Keratinocyte (primary cell): Measurements from ENCODE around the gene PXYLP1. TPM values are rescaled to one million over a fixed set of nuclear protein-coding genes. Genes with fewer than 3 reads are reported as not detected.

ENCODE experiments used
- DNase-seq: peaks from one replicate; pipeline ENCODE4 v3.0.0-alpha.2; 2011; ENCODE audit warnings: low read depth, missing footprints, low spot score
- FAIRE-seq: peaks from 2 replicates; lab custom pipeline; 2011; peaks lifted over from hg19 to GRCh38; lab: Jason Lieb, UNC
- H2AFZ ChIP-seq: 2 replicates; pipeline ENCODE4 v1.6.0; 2012; ENCODE audit warnings: low read length, control low read depth, inconsistent platforms; ENCODE audit not compliant: control insufficient read depth
- H3K27ac ChIP-seq: 2 replicates; pipeline ENCODE4 v1.5.1; 2011; ENCODE audit warnings: low read length; ENCODE audit not compliant: control insufficient read depth, insufficient read depth
- H3K27me3 ChIP-seq: 3 replicates; pipeline ENCODE4 v1.6.0; 2011; ENCODE audit warnings: low read length; ENCODE audit not compliant: control insufficient read depth, insufficient read depth; ENCODE audit errors: extremely low read depth
- H3K36me3 ChIP-seq, 2 experiments: 2 replicates in 1 of 2; 3 replicates in 1 of 2; pipeline ENCODE4 v1.5.1; 2011; ENCODE audit warnings: low read length in 2 of 2, mild to moderate bottlenecking in 1 of 2; ENCODE audit not compliant: control insufficient read depth in 2 of 2, insufficient read depth in 2 of 2; ENCODE audit errors: extremely low read depth in 1 of 2
- H3K4me1 ChIP-seq: 3 replicates; pipeline ENCODE4 v1.5.1; 2011; ENCODE audit warnings: low read length; ENCODE audit not compliant: control insufficient read depth, insufficient read depth; ENCODE audit errors: extremely low read depth
- H3K4me2 ChIP-seq: 3 replicates; pipeline ENCODE4 v1.6.0; 2011; ENCODE audit warnings: low read depth, low read length; ENCODE audit not compliant: control insufficient read depth, insufficient read depth; ENCODE audit errors: extremely low read depth
- H3K4me3 ChIP-seq, 3 experiments: fragments of 200-600 bp in 1 of 3; sonication (generic) in 1 of 3; 2 replicates in 2 of 3; 3 replicates in 1 of 3; pipeline ENCODE4 v1.5.1; 2011 to 2016; ENCODE audit warnings: low read length in 3 of 3, mild to moderate bottlenecking in 3 of 3, control low read depth in 2 of 3, inconsistent platforms in 1 of 3, low read depth in 1 of 3, mixed read lengths in 1 of 3, mixed run types in 1 of 3, moderate library complexity in 1 of 3; ENCODE audit not compliant: control insufficient read depth in 2 of 3, insufficient read depth in 2 of 3; ENCODE audit errors: extremely low read depth in 1 of 3
- H3K79me2 ChIP-seq: 2 replicates; pipeline ENCODE4 v1.6.0; 2012; ENCODE audit warnings: low read length; ENCODE audit not compliant: control insufficient read depth, insufficient read depth
- H3K9ac ChIP-seq: 3 replicates; pipeline ENCODE4 v1.6.0; 2011; ENCODE audit warnings: low read length; ENCODE audit not compliant: control insufficient read depth, insufficient read depth; ENCODE audit errors: extremely low read depth
- H3K9me1 ChIP-seq: 3 replicates; pipeline ENCODE4 v1.6.0; 2011; ENCODE audit warnings: low read length; ENCODE audit not compliant: control insufficient read depth, insufficient read depth; ENCODE audit errors: extremely low read depth
- H3K9me3 ChIP-seq: 2 replicates; pipeline ENCODE4 v1.5.1; 2012; ENCODE audit warnings: low read depth, low read length; ENCODE audit not compliant: control insufficient read depth
- H4K20me1 ChIP-seq: 3 replicates; pipeline ENCODE4 v1.6.0; 2011; ENCODE audit warnings: low read length; ENCODE audit not compliant: control insufficient read depth, insufficient read depth; ENCODE audit errors: extremely low read depth
- EZH2 ChIP-seq: IDR thresholded peaks from one replicate; pipeline ENCODE4 v1.6.1; 2012; ENCODE audit warnings: inconsistent platforms, mild to moderate bottlenecking, low read length, moderate library complexity
- dilution Hi-C: fragments of 300-500 bp; cut with MboI; formaldehyde crosslinking; loops from one replicate; pipeline ENCODE4 v1.7.0; 2020; ENCODE audit warnings: low sequenced_read_pairs; ENCODE audit not compliant: extremely low pct_ligation_motif_present
- polyA plus RNA-seq, 5 experiments: library from polyadenylated mRNA; depleted of rRNA in 3 of 5; stranded (reverse) in 3 of 5; stranded (forward) in 1 of 5; unstranded in 1 of 5; fragments of >200 nt; gene quantifications; 1 replicate in 1 of 5; 2 replicates in 3 of 5; 3 replicates in 1 of 5; pipeline versions ENCODE4 v1.2.1 to v1.2.3, GENCODE V29; 2011 to 2012; ENCODE audit warnings: missing spikeins in 2 of 5, low read depth in 1 of 5, low replicate concordance in 1 of 5
- TF ChIP-seq, protein P1 (sequence below), 3 experiments: IDR thresholded peaks in 1 of 3; conservative IDR thresholded peaks in 1 of 3; optimal IDR thresholded peaks in 1 of 3; 2 replicates in 2 of 3; 3 replicates in 1 of 3; pipeline versions ENCODE3 to v1.5.1; 2011; ENCODE audit warnings: low read length in 3 of 3, mild to moderate bottlenecking in 3 of 3, moderate library complexity in 2 of 3, control low read depth in 1 of 3, inconsistent platforms in 1 of 3; ENCODE audit not compliant: insufficient read depth in 2 of 3; ENCODE audit errors: extremely low read depth in 1 of 3

PXYLP1 gene
- polyA plus RNA-seq, 1 donor (not counting 4 experiments of a cell fraction or from before 2014, with no cell fraction given), result 3.0 TPM

- Histone ChIP-seq H3K4me2 (no peak overlapping the region), H3K27me3 (no peaks in the 10 kb centered on the region), H2AFZ (no peak overlapping the region), H3K27ac (no peak overlapping the region), H4K20me1 (no peaks in the 10 kb centered on the region), H3K9me3 (no peaks in the 10 kb centered on the region), H3K4me1 (no peaks in the 10 kb centered on the region), H3K9me1 (no peaks in the 10 kb centered on the region), H3K9ac (no peak overlapping the region), H3K36me3 (no peaks in the 10 kb centered on the region), H3K79me2 (no peaks in the 10 kb centered on the region), H3K4me3 (no peak overlapping the region)
- DNase-seq (no peak), FAIRE-seq (no peak)
- no peak for TF ChIP-seq EZH2
- TF ChIP-seq, protein P1, sequence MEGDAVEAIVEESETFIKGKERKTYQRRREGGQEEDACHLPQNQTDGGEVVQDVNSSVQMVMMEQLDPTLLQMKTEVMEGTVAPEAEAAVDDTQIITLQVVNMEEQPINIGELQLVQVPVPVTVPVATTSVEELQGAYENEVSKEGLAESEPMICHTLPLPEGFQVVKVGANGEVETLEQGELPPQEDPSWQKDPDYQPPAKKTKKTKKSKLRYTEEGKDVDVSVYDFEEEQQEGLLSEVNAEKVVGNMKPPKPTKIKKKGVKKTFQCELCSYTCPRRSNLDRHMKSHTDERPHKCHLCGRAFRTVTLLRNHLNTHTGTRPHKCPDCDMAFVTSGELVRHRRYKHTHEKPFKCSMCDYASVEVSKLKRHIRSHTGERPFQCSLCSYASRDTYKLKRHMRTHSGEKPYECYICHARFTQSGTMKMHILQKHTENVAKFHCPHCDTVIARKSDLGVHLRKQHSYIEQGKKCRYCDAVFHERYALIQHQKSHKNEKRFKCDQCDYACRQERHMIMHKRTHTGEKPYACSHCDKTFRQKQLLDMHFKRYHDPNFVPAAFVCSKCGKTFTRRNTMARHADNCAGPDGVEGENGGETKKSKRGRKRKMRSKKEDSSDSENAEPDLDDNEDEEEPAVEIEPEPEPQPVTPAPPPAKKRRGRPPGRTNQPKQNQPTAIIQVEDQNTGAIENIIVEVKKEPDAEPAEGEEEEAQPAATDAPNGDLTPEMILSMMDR (optimal IDR thresholded peaks at IDR 0.05 in 1 of 3, IDR thresholded peaks at IDR 0.05 in 1 of 3, conservative IDR thresholded peaks at IDR 0.05 in 1 of 3; ENCODE audit: extremely low read depth in 1 of 3, insufficient read depth in 2 of 3, low read length in 3 of 3), result no peak
- dilution Hi-C loops, result no loop called here
Measured at GRCh38 chr3:141343865-141344271, 112.2 kb downstream of the PXYLP1 start.

Other genes with a start within 250 kb of the PXYLP1 start
- not detected in 3 replicates for gene SPSB4, start 180.5 kb upstream of the PXYLP1 start, polyA plus RNA-seq
- gene ZBTB38, start 136.7 kb downstream of the PXYLP1 start, polyA plus RNA-seq, result 17.9 to 41.1 TPM (median 34.9 TPM) in 3 replicates